Measurements from ENCODE around the gene CNGB1. TPM values are rescaled to one million over a fixed set of nuclear protein-coding genes. Genes with fewer than 3 reads are reported as not detected.

The CNGB1 gene
- total and polyA plus RNA-seq, 8 donors = 0.08 to 18.0 (median 0.73) TPM; not detected in 5

GRCh38 chr16:57892447-57893096 is 78.4 kb downstream of the CNGB1 start:
- H3K4me1 ChIP-seq = peaks cover 18 to 62% (median 35%) of the 10 kb centered on the region in 4 donors
- no peaks in the 10 kb centered on the region for H3K36me3 ChIP-seq
- peaks cover 0 to 6% (median 0%) of the 10 kb centered on the region in 3 donors for H3K27me3 ChIP-seq
- TF ChIP-seq CTCF (IDR thresholded peaks at IDR 0.05) = no peak
- TF ChIP-seq POLR2A (IDR thresholded peaks at IDR 0.05) = no peak
- TF ChIP-seq EP300 (IDR thresholded peaks at IDR 0.05) = no peak
- no peak for TF ChIP-seq POLR2AphosphoS5 (IDR thresholded peaks at IDR 0.05)
- peak overlapping the region in 4 of 5 donors; percentile 79 to 93 (median 88) for H3K27ac ChIP-seq
- no peak overlapping the region for H3K4me3 ChIP-seq
- peak; percentile 34 to 44 for DNase-seq
- intact Hi-C loops (cut with DNase I; ENCODE audit: low total_unique reads) = no loop called here
- no peaks in the 10 kb centered on the region for H3K9me3 ChIP-seq
- WGBS, 5 donors = 51 to 68% (median 62%) methylated on average over 10 of the region's 10 CpGs

GRCh38 chr16:57892041-57892440 is 78.9 kb downstream of the CNGB1 start:
- Histone ChIP-seq H3K9me3 (no peaks in the 10 kb centered on the region), H3K36me3 (no peaks in the 10 kb centered on the region), H3K27ac (peak overlapping the region in 3 of 5 donors; percentile 88 to 93 (median 89)), H3K4me1 (peaks cover 18 to 62% (median 35%) of the 10 kb centered on the region in 4 donors), H3K27me3 (peaks cover 0 to 6% (median 0%) of the 10 kb centered on the region in 3 donors), H3K4me3 (no peak overlapping the region)
- no peak for DNase-seq
- intact Hi-C loops (cut with DNase I; ENCODE audit: low total_unique reads) = no loop called here
- no peak for TF ChIP-seq POLR2AphosphoS5 (IDR thresholded peaks at IDR 0.05)
- 74 to 84% (median 78%) methylated on average over 8 of the region's 8 CpGs for WGBS, 5 donors

- WGBS, 5 donors = 63 to 97% (median 81%) methylated on average over 3 of the region's 3 CpGs
- Histone ChIP-seq H3K4me1 (peaks cover 18 to 62% (median 35%) of the 10 kb centered on the region in 4 donors), H3K27ac (peak overlapping the region in 4 of 5 donors; percentile 14 to 77 (median 65)), H3K9me3 (no peaks in the 10 kb centered on the region), H3K27me3 (peaks cover 0 to 11% (median 0%) of the 10 kb centered on the region in 3 donors), H3K36me3 (no peaks in the 10 kb centered on the region), H3K4me3 (no peak overlapping the region)
- TF ChIP-seq CTCF (IDR thresholded peaks at IDR 0.05) = no peak
- TF ChIP-seq EP300 (IDR thresholded peaks at IDR 0.05) = no peak
- TF ChIP-seq POLR2A (IDR thresholded peaks at IDR 0.05) = no peak
- no peak for TF ChIP-seq POLR2AphosphoS5 (IDR thresholded peaks at IDR 0.05)
- intact Hi-C loops (cut with DNase I; ENCODE audit: low total_unique reads) = no loop called here
- DNase-seq = no peak
These were observed 80.2 kb downstream of the CNGB1 start for GRCh38 chr16:57890752-57891111.

GRCh38 chr16:57889960-57890751 is 80.8 kb downstream of the CNGB1 start:
- H3K4me3 ChIP-seq = no peak overlapping the region
- DNase-seq = peak in 1 of 2 donors; percentile 49
- H3K27me3 ChIP-seq = peaks cover 0 to 13% (median 0%) of the 10 kb centered on the region in 3 donors
- H3K4me1 ChIP-seq = peaks cover 18 to 60% (median 35%) of the 10 kb centered on the region in 4 donors
- intact Hi-C loops (cut with DNase I; ENCODE audit: low total_unique reads) = no loop called here
- peak overlapping the region in 4 of 5 donors; percentile 14 to 77 (median 65) for H3K27ac ChIP-seq
- no peak for TF ChIP-seq EP300 (IDR thresholded peaks at IDR 0.05)
- no peak for TF ChIP-seq POLR2AphosphoS5 (IDR thresholded peaks at IDR 0.05)
- TF ChIP-seq POLR2A (IDR thresholded peaks at IDR 0.05) = no peak
- TF ChIP-seq CTCF (IDR thresholded peaks at IDR 0.05) = no peak
- H3K9me3 ChIP-seq = no peaks in the 10 kb centered on the region
- no peaks in the 10 kb centered on the region for H3K36me3 ChIP-seq
- WGBS, 5 donors = 24 to 32% (median 30%) methylated on average over 9 of the region's 9 CpGs
